GM10248 (cell line): Measurements from ENCODE around the gene RAB20.
"Not testable (repeated sequence)": the region's sequence is repeated elsewhere in the genome, so short reads cannot be mapped to it uniquely, and the experiment has no call there.

Experiments used
- CTCF ChIA-PET: fragments of 300-600 bp; sonication (Branson Sonifier 250); formaldehyde crosslinking; extraction: SDS; loops from one replicate; lab custom pipeline; 2021; ENCODE audit warnings: antibody characterized with exemption; lab: Yijun Ruan, JAX
- POLR2A ChIA-PET: fragments of 350-650 bp; sonication (Branson Sonifier 250); formaldehyde crosslinking; extraction: SDS; loops from one replicate; lab custom pipeline; 2020; ENCODE audit warnings: antibody characterized with exemption; lab: Yijun Ruan, JAX
- DNase-seq: peaks from one replicate; pipeline ENCODE4 v3.0.0; 2012; ENCODE audit errors: extremely low spot score
- TF ChIP-seq, protein P1 (sequence below): IDR thresholded peaks from 2 replicates; pipeline ENCODE4 v1.5.1; 2012; ENCODE audit warnings: mild to moderate bottlenecking, low read depth; ENCODE audit errors: extremely low read depth, missing control alignments, control extremely low read depth

Gene RAB20

GRCh38 chr13:110498765-110499164, 62.8 kb downstream of the RAB20 start:
- ChIA-PET POLR2A (no interaction called here), CTCF (no interaction called here)
- TF ChIP-seq, protein P1, sequence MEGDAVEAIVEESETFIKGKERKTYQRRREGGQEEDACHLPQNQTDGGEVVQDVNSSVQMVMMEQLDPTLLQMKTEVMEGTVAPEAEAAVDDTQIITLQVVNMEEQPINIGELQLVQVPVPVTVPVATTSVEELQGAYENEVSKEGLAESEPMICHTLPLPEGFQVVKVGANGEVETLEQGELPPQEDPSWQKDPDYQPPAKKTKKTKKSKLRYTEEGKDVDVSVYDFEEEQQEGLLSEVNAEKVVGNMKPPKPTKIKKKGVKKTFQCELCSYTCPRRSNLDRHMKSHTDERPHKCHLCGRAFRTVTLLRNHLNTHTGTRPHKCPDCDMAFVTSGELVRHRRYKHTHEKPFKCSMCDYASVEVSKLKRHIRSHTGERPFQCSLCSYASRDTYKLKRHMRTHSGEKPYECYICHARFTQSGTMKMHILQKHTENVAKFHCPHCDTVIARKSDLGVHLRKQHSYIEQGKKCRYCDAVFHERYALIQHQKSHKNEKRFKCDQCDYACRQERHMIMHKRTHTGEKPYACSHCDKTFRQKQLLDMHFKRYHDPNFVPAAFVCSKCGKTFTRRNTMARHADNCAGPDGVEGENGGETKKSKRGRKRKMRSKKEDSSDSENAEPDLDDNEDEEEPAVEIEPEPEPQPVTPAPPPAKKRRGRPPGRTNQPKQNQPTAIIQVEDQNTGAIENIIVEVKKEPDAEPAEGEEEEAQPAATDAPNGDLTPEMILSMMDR: no peak
- DNase-seq: no peak

- CTCF ChIA-PET: no interaction called here
- TF ChIP-seq, protein P1: no peak
- POLR2A ChIA-PET: no interaction called here
- DNase-seq: no peak
These were observed 63.2 kb downstream of the RAB20 start for GRCh38 chr13:110498327-110498726.

- DNase-seq, CTCF ChIA-PET, POLR2A ChIA-PET: not testable (repeated sequence)
These were observed 63.6 kb downstream of the RAB20 start for GRCh38 chr13:110497896-110498295.

DNA sequence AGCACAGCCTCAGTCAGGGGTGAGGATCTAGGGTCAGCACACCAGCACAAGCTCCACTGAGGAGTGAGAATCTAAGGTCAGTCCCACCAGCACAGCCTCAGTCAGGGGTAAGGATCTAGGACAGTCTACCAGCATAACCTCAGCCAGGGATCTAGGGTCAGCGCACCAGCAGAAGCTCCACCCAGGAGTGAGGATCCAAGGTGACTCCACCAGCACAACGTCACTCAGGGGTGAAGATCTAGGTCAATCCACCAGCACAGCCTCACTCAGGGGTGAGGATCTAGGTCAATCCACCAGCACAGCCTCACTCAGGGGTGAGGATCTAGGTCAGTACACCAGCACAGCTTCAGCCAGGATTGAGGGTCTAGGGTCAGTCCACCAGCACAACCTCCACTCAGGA, 64.5 kb downstream of the RAB20 start:
- TF ChIP-seq, protein P1: no peak
- DNase-seq: no peak
- ChIA-PET POLR2A (no interaction called here), CTCF (no interaction called here)

DNA sequence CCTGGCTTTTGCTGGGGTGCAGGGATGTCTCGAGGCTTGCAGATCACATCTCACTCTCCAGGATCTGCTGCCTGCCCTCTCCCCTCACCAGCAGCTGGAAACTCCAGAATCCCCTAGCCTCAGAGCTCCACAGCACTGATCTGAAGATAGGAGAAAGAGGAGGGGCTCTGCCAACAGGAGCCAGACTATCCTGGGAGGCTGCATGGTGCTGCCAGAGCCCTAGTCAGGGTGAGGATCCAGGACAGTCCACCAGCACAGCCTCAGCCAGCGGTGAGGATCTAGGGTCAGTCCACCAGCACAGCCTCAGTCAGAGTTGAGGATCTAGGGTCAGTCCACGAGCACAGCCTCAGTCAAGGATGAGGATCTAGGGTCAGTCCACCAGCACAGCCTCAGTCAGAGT, 65.2 kb downstream of the RAB20 start:
- DNase-seq: no peak
- TF ChIP-seq, protein P1: no peak
- CTCF ChIA-PET: no interaction called here
- POLR2A ChIA-PET: no interaction called here

DNA sequence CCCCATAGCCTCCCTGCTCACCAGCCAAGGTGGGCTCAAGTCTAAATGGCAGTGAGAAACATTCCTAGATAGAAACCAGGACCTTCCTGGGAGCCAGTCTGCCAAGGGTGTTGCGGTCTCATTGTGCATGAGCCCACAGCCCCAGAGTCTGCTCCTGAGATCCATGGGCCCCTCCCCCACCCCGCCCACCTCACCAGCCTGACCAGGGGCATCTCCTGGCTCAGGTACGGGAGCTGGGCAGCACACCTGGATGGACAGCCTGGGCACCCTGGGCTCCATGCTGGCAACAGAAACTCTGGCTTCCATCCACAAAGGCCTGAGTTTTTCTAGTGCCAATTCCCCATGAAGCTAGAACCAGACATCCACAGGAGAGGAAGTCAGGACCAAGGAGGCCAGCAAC, 65.6 kb downstream of the RAB20 start:
- ChIA-PET CTCF (interaction anchor here (0.9 to 1.9 kb wide), 4 partner anchors 12 to 187 kb away, joined by 3 to 8 read pairs (median 4); no protein-coding TSS in a partner anchor), POLR2A (no interaction called here)
- TF ChIP-seq, protein P1: no peak
- DNase-seq: no peak

DNA sequence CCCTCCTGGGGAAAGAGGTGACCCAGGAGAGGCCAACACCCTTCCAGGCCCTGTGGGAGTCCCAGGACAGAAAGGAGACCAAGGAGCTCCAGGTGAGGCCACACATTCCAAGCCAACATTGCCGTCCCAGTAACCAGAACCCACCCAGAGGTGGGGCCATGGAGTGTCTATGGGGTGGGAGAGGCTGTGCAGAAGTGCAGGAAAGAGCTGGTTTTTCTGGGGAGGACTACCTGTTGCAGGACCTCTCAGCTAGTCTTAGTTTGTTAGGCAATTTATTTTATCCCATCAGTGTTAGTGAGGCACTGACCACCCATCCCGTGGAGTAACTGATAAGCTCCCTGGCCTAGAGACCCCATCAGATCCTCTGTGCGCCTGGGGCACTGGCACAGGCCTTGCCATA, 66.1 kb downstream of the RAB20 start:
- ChIA-PET POLR2A (no interaction called here), CTCF (interaction anchor here (0.9 to 1.9 kb wide), 4 partner anchors 12 to 187 kb away, joined by 3 to 8 read pairs (median 4); no protein-coding TSS in a partner anchor)
- TF ChIP-seq, protein P1: no peak
- DNase-seq: no peak
